ENCODE measurements around the gene AADACL4. TPM values are rescaled to one million over a fixed set of nuclear protein-coding genes. Genes with fewer than 3 reads are reported as not detected.

The AADACL4 gene
- total and polyA plus RNA-seq, 2 of the 8 experiments (the other 6 are each of a cell fraction or from before 2014, with no cell fraction given) = 0.08 TPM; not detected in 1

- no peak for TF ChIP-seq CHD7 (IDR thresholded peaks at IDR 0.05; ENCODE audit: insufficient replicate concordance, low read length)
- TF ChIP-seq CBX5 (IDR thresholded peaks at IDR 0.05; ENCODE audit: low read depth, low read length) = no peak
- TF ChIP-seq SIX5 (IDR thresholded peaks at IDR 0.05; ENCODE audit: low read depth, low read length) = no peak
- TF ChIP-seq RXRA (IDR thresholded peaks at IDR 0.05; ENCODE audit: insufficient read depth, low read depth, low read length) = no peak
- TF ChIP-seq, protein P1, sequence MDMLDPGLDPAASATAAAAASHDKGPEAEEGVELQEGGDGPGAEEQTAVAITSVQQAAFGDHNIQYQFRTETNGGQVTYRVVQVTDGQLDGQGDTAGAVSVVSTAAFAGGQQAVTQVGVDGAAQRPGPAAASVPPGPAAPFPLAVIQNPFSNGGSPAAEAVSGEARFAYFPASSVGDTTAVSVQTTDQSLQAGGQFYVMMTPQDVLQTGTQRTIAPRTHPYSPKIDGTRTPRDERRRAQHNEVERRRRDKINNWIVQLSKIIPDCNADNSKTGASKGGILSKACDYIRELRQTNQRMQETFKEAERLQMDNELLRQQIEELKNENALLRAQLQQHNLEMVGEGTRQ (IDR thresholded peaks at IDR 0.05; ENCODE audit: low read length) = no peak
- no peak for TF ChIP-seq CBX8 (IDR thresholded peaks at IDR 0.05; ENCODE audit: borderline replicate concordance, low read depth, low read length)
- no peak for TF ChIP-seq RNF2 (IDR thresholded peaks at IDR 0.05; ENCODE audit: borderline replicate concordance, low read depth, low read length, missing control alignments, poor library complexity, severe bottlenecking)
These were observed 35.5 kb upstream of the AADACL4 start (continued) for GRCh38 chr1:12608311-12608957.

All from H1 (cell line).